Testis (tissue), 3 donors: Measurements from ENCODE around the gene TENT5A. TPM values are rescaled to one million over a fixed set of nuclear protein-coding genes. Genes with fewer than 3 reads are reported as not detected.

ENCODE experiments used
- DNase-seq: peaks from one replicate; pipeline ENCODE4 v3.0.0-alpha.2; 2019
- H3K27ac ChIP-seq, 2 donors: fragments of 200-600 bp; sonication (generic); one replicate each; pipeline ENCODE4 v1.5.1; 2019
- H3K27me3 ChIP-seq: fragments of 200-600 bp; sonication (generic); one replicate; pipeline ENCODE4 v1.5.1; 2019
- H3K36me3 ChIP-seq: fragments of 200-600 bp; sonication (generic); one replicate; pipeline ENCODE4 v1.5.1; 2017; ENCODE audit warnings: low read depth; ENCODE audit errors: missing control alignments
- H3K4me1 ChIP-seq: fragments of 200-600 bp; sonication (generic); one replicate; pipeline ENCODE4 v1.5.1; 2019
- H3K4me3 ChIP-seq, 2 donors: fragments of 200-600 bp; sonication (generic); one replicate each; pipeline ENCODE4 v1.5.1; 2017 to 2019
- H3K9me3 ChIP-seq: fragments of 200-600 bp; sonication (generic); one replicate; pipeline ENCODE4 v1.5.1; 2017
- POLR2A ChIP-seq: fragments of 450-650 bp; IDR thresholded peaks from one replicate; pipeline ENCODE4 v1.6.1; 2017; ENCODE audit warnings: antibody characterized with exemption, mild to moderate bottlenecking, moderate library complexity
- WGBS, 2 donors: methylation state at CpG; one replicate each; pipeline ENCODE4 v1.1.5; 2018; 5-methylcytosine and 5-hydroxymethylcytosine counted together
- intact Hi-C: fragments of 100-400 bp; cut with DNase I; formaldehyde crosslinking; loops from one replicate; pipeline ENCODE4 v1.15.1; 2023; ENCODE audit warnings: low total_unique reads
- polyA plus RNA-seq: library from polyadenylated mRNA; stranded (reverse); fragments of 350-450 nt; fragmentation: Illumina TruSeq; extraction: RNeasy Lipid Tissue Mini Kit (QIAGEN cat#74804); gene quantifications from one replicate; pipeline ENCODE4 v1.2.3, GENCODE V29; 2014; ENCODE audit warnings: low read depth, low replicate concordance; ENCODE audit not compliant: insufficient read depth
- total RNA-seq, 2 donors: library from RNA; depleted of rRNA; stranded (reverse); fragments of >200 nt; gene quantifications; one replicate each; pipeline ENCODE4 v1.2.3, GENCODE V29; 2016
- TF ChIP-seq, protein P1 (sequence below), 3 experiments: fragments of 450-650 bp in 2 of 3; fragments of 200-600 bp in 1 of 3; sonication (generic) in 1 of 3; IDR thresholded peaks; one replicate each; pipeline ENCODE4 v1.5.1; 2016 to 2019; ENCODE audit warnings: antibody characterized with exemption in 3 of 3, mild to moderate bottlenecking in 2 of 3, moderate library complexity in 1 of 3

The TENT5A gene
- total and polyA plus RNA-seq, 3 donors from 2014 or later: 7.0 to 9.2 (median 9.2) TPM

DNA sequence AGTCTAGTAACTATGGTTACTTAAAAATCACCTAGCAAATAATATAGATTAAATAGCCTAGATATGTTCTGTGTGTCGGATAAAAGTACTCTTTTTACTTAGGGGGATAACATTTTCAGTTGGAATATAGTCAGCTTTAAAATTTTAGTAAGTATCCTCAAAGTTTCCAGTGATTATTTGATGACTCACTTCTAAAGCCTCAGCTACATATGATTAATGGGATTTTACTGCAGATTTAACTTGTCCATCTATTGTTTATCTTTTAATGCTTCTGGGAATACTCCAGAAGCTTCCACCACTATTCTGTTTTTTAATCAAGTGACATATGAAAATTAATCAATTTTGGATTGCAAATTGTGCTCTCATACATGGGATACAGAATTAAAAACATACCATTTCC, 8.7 kb upstream of the TENT5A start:
- intact Hi-C loops: no loop called here
- no peaks in the 10 kb centered on the region for H3K27me3 ChIP-seq
- no peak overlapping the region for H3K4me3 ChIP-seq
- no peak overlapping the region for H3K27ac ChIP-seq
- TF ChIP-seq POLR2A: no peak
- TF ChIP-seq, protein P1, sequence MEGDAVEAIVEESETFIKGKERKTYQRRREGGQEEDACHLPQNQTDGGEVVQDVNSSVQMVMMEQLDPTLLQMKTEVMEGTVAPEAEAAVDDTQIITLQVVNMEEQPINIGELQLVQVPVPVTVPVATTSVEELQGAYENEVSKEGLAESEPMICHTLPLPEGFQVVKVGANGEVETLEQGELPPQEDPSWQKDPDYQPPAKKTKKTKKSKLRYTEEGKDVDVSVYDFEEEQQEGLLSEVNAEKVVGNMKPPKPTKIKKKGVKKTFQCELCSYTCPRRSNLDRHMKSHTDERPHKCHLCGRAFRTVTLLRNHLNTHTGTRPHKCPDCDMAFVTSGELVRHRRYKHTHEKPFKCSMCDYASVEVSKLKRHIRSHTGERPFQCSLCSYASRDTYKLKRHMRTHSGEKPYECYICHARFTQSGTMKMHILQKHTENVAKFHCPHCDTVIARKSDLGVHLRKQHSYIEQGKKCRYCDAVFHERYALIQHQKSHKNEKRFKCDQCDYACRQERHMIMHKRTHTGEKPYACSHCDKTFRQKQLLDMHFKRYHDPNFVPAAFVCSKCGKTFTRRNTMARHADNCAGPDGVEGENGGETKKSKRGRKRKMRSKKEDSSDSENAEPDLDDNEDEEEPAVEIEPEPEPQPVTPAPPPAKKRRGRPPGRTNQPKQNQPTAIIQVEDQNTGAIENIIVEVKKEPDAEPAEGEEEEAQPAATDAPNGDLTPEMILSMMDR (IDR thresholded peaks at IDR 0.05): no peak
- DNase-seq: no peak
- H3K4me1 ChIP-seq: no peaks in the 10 kb centered on the region
- H3K36me3 ChIP-seq: no peaks in the 10 kb centered on the region
- no peaks in the 10 kb centered on the region for H3K9me3 ChIP-seq
- 90 to 97% methylated on average over 1 of the region's 1 CpG for WGBS, 2 donors

DNA sequence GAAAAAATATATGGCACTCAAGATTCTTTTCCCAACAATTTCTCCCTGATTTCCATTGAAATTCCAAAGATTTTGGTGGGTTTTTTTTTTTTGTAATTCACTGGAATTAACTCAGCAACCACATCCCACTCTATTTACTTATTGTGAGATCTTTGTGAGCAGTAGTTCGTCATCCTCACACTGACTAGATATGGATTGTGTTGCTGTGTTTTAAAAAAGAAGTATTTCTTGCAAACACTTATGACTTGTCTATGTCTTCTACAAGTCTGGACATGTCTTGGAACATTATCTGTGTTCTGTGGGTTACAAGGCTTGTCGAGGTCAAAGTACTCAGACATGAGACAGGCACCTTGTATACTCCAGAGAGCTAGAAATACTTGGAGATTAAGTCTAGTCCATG, 7.3 kb upstream of the TENT5A start:
- Histone ChIP-seq H3K4me1 (no peaks in the 10 kb centered on the region), H3K27ac (no peak overlapping the region), H3K27me3 (no peaks in the 10 kb centered on the region), H3K4me3 (no peak overlapping the region), H3K36me3 (no peaks in the 10 kb centered on the region), H3K9me3 (no peaks in the 10 kb centered on the region)
- intact Hi-C loops: no loop called here
- WGBS, 2 donors: 87 to 89% methylated on average over 2 of the region's 2 CpGs
- DNase-seq: no peak
- TF ChIP-seq, protein P1 (IDR thresholded peaks at IDR 0.05): no peak
- no peak for TF ChIP-seq POLR2A

GRCh38 chr6:81758221-81758620, 5.7 kb upstream of the TENT5A start:
- Histone ChIP-seq H3K36me3 (no peaks in the 10 kb centered on the region), H3K27me3 (no peaks in the 10 kb centered on the region), H3K27ac (no peak overlapping the region), H3K4me1 (no peaks in the 10 kb centered on the region), H3K4me3 (no peak overlapping the region), H3K9me3 (no peaks in the 10 kb centered on the region)
- TF ChIP-seq POLR2A: no peak
- TF ChIP-seq, protein P1 (IDR thresholded peaks at IDR 0.05): no peak
- DNase-seq: no peak
- WGBS, 2 donors: 87 to 95% methylated on average over 4 of the region's 4 CpGs
- intact Hi-C loops: no loop called here

DNA sequence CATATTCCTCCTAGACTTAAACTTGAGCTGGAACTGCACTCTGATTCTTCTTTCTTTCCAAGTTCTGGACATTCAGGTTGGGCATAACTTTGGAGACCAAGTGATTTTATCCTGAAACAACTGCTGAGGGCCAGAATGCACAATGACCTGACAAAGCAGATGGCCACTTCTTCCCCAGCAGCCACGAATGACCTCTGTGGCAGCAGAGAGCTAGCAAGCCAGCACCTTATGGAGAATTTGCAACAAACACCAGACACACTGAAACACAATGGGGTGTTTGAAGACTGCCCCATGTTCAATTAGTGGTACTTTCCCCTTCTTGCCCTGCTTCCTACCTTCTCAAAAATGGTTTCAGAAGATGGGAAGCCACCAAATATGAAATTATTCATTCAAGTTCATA, 4.2 kb upstream of the TENT5A start:
- Histone ChIP-seq H3K27ac (no peak overlapping the region), H3K9me3 (no peaks in the 10 kb centered on the region), H3K27me3 (no peaks in the 10 kb centered on the region), H3K36me3 (no peaks in the 10 kb centered on the region), H3K4me1 (no peaks in the 10 kb centered on the region), H3K4me3 (no peak overlapping the region)
- no peak for DNase-seq
- intact Hi-C loops: no loop called here
- 80 to 82% methylated on average over 1 of the region's 1 CpG for WGBS, 2 donors
- TF ChIP-seq POLR2A: no peak
- TF ChIP-seq, protein P1 (IDR thresholded peaks at IDR 0.05): no peak

GRCh38 chr6:81755551-81755950, 3.1 kb upstream of the TENT5A start:
- Histone ChIP-seq H3K36me3 (no peaks in the 10 kb centered on the region), H3K4me1 (no peaks in the 10 kb centered on the region), H3K4me3 (no peak overlapping the region), H3K9me3 (no peaks in the 10 kb centered on the region), H3K27me3 (no peaks in the 10 kb centered on the region), H3K27ac (no peak overlapping the region)
- no peak for DNase-seq
- 67 to 78% methylated on average over 3 of the region's 3 CpGs for WGBS, 2 donors
- intact Hi-C loops: no loop called here
- TF ChIP-seq, protein P1 (IDR thresholded peaks at IDR 0.05): no peak
- TF ChIP-seq POLR2A: no peak
